HCEC 1CT (cell line): ENCODE results near the gene BMP6.
"Not testable (repeated sequence)": the region's sequence is repeated elsewhere in the genome, so short reads cannot be mapped to it uniquely, and the experiment has no call there.

Experiments
- DNase-seq: peaks from one replicate; pipeline ENCODE4 v3.0.0-alpha.2; 2017

The BMP6 gene

DNA sequence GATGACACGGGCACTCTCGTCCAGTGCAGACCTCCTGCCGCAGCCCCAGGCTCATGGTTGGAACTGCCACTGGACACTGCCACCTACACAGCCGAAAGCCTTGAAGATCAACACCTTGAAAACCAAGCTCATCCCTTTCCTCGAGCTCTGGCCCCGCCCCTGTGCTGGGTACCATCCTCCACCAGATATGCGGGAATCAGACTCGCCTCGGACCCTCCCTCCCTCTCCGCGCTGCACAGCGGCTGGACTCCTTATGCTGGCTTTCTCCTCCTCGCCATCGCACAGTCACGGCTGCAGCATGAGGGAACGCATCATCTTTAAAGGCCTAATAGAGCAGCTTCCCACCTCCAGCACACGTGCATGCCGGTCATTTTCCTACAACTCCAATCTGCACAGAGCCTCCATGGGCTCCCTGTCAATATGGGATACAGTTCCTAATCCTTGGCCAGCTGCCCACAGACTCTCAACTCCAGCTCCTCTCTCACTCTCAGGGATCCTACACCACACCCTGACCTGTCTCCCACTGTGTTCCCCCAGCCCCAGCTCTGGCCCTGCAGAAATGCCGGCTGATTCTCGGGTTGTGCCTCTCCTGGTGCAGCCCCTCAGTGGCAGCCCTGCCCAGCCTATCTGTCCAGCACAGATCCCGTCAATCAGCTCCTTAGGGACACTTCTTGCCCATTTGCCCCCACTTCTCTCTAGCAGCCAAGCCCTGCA, 161.5 kb downstream of the BMP6 start:
- no peak for DNase-seq

DNA sequence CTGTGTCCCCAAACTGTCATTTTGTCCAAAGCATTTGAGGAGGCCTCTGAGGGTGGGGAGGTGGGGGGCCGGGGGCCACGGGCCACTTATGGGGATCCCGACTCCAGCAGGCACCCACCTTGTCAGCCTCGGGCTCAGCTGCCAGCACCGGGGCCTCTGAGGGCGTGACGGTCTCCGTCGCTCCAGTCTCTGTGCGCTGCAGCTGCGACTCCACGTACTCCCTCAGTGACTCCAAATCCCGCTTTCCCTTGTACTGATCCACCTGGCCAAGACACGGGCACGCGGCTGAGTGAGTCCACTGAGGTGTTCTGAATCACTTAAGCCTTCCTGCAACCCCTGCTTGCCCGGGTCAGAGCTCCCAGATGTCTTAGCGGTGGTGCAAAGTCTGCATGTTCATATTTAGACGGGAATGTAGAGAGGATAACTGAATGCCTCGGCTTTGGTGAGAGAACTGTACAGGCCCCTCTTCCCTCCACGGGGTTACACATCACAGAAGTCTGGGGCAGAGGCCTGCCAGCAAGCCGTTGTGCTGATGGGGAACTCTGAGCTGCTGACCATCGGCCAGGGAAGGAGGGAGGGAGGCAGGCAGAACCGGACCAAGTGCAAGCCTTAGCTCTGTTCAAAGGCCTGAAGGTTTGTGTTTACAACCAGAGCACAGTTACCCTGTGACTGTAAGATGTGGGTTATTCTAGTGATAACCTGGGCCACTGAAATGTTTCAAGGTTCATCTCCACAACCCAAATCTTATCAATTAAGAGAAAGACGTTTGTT, 162.9 kb downstream of the BMP6 start:
- no peak for DNase-seq

DNA sequence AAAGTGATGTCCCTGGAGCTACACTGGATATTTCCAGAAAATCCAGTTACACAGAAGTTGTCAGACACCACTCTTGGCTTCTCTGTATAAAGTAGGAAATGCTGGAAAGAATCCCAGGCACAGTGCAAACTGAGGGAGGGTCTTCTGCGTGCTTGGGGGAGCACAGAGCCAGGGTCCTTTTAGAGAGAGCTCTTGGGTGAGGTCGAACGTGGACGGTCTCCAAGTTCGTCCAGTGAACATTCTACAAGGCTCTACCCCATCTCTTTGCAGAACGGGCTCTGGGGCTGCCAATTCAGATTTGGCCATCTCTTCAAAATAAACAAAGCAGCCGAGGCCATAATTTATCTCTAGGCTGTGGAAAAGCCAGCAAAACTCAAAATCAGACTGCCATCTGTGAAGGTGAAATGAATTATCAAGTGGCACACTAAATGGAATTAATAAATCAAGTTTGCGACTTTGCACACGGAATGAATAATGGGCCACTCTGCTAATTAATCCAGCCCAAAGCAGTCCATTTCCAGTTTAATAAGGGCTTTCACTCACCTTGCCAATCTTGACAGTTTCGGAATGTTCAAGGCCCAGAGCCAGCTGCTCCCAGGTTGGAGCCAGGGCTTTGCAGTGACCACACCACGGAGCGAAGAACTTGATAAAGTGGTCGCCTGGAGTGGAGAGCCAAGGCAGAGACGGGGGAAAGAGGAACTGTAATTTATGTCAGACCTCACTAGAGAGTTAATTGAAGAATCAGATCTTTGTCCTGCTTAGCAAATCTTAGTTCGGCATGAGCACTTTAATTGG, 165.4 kb downstream of the BMP6 start:
- no peak for DNase-seq

DNA sequence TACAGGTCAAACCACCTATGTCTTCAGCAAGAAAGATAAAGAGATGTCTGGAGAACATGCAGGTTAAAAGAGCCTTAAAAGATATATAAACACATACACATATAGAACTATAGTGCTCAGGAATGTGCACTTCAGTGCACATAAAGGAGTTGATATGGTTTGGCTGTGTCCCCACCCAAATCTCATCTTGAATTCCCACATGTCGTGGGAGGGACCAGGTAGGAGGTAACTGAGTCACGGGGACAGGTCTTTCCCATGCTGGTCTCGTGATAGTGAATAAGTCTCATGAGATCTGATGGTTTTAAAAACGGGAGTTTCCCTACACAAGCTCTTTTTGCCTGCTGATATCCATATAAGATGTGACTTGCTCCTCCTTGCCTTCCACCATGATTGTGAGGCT, 166.5 kb downstream of the BMP6 start:
- DNase-seq, result not testable (repeated sequence)

DNA sequence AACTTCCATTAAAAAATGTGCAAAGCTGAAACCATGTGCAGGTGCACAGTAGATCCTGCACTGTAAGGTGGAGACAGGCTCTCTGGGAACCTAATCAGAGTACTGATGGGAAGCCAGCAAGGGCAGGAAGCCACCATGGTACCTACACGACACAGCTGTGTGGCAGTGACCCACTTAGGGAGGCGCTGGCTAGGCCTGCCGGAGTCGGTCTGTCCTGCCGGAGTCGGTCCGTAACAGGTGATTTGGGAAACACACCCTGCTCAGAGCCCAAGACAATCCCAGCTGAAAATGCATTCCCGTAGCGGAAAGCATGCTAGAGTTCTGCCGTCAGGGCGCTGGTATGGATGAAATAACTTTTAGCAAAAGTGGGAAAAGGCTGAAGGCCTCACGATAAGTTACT, 167.4 kb downstream of the BMP6 start:
- DNase-seq, result no peak

DNA sequence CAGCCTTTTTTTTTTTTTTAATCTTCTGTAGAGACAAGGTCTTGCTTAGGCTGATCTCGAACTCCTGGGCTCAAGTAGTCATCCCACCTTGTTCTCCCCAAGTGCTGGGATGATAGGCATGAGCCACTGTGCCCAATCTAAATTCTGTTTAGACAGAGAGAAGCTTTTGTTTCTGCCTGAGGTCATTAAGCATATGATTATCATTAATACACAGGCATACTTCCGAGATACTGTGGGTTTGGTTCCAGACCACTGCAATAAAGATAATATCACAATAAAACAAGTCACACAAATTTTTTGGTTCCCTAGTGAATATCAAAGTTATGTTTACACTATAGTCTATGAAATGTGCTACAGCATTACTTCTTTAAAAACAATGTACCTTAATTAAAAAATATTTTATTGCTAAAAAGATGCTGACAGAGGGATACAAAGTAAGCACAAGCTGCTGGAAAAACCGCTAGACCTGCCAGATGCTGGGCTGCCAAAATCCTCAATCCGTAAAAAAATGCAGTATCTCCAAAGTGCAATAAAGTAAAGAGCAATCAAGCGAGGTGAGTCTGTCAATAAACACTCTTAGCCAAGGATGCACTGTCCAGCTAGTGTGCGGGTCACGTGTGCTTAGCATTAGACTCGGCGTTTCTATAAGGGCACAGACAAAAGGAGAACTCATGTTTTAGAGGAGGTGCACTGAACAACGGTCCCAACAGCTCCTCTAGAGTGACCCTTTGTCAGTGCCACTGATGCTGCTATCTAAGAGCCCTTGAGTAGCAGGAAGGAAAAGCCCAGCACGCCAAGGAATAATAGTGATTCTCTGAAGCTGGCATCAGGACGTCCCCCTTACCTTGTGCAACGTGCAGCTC, 168.6 kb downstream of the BMP6 start:
- no peak for DNase-seq

DNA sequence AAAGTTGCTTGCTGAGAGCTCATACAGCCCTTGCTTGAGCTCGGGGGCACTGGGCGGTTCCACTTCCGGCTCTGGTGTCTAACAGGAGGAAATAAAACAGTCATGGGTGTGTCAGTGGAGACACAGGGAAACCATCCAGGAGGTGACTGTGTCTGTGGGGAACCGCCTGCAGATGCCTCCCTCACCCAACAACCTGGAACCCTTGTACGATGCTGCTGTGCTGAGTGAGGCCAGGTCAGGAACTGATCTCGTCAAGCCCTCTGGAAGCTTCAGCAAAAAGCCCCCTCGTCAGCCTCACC, 169.2 kb downstream of the BMP6 start:
- DNase-seq, result no peak

DNA sequence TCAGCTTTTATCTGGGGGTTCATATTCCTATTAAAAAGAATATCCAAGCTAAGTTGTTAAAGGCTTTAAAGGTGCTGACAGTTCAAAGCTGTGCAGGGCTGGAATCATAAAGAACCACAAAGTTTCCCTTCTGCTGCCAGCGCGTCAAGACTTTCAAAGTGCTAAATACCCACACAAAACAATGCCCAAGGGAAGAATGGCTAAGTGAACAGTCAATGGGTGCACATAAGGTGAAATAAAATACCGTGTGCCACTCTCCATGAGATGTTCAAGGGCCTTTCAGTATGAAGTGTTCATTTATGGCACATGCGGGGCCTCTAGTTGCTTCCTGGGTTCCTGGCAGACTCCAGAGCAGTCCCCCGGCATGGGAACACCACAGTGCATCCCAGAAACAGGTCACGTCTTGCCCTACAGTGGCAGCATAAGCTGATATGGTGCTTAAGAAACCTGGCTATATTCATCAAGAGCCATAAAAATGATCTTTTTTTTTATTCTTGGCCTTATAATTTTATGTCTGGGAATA, 170.6 kb downstream of the BMP6 start:
- no peak for DNase-seq

DNA sequence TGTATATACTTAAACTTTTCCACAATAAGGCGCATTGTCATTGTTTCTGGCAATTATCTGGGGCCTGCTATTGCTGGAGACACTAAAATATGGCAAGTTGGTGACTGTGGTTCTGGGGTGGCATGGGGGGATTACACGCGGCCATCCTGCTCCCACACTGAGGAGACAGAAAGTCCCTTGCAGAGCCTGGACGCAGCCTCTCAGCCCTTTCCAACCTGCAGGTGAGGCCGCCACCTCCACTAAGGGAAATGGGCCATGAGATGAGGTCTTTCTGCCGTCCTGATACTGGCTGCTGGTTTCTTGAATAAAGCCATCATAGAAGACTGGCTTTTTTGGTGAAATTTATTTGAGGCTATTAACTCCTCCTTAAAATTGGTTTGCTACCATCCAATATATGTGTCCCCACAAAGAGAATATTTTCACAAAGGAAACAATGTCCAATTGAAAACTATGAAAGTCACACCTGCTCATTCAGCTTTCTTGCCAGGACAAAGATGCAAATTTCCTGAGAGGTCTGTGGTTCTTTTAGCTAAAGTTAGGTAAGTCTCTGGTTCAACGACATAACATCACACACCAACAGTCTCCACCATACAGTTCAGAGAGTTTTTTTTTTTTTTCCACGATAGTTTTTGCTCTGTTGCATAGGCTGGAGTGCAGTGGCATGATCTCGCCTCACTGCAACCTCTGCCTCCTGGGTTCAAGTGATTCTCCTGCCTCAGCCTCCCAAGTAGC, 171.7 kb downstream of the BMP6 start:
- DNase-seq, result no peak

DNA sequence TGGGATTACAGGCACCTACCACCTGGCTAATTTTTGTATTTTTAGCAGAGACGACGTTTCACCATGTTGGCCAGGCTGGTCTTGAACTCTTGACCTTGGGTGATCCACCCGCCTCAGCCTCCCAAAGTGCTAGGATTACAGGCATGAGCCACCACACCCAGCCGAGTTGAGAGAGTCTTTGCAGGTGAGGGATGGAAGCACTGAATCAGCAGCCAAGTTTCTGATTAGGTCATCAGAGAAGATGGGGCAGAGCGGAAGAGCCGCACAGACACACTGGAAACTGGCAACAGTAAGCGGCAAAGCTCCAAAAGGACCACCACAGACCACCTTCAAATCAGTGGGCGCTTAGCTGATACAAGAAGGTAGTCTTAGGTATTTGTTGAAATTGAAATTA, 172.3 kb downstream of the BMP6 start:
- not testable (repeated sequence) for DNase-seq

DNA sequence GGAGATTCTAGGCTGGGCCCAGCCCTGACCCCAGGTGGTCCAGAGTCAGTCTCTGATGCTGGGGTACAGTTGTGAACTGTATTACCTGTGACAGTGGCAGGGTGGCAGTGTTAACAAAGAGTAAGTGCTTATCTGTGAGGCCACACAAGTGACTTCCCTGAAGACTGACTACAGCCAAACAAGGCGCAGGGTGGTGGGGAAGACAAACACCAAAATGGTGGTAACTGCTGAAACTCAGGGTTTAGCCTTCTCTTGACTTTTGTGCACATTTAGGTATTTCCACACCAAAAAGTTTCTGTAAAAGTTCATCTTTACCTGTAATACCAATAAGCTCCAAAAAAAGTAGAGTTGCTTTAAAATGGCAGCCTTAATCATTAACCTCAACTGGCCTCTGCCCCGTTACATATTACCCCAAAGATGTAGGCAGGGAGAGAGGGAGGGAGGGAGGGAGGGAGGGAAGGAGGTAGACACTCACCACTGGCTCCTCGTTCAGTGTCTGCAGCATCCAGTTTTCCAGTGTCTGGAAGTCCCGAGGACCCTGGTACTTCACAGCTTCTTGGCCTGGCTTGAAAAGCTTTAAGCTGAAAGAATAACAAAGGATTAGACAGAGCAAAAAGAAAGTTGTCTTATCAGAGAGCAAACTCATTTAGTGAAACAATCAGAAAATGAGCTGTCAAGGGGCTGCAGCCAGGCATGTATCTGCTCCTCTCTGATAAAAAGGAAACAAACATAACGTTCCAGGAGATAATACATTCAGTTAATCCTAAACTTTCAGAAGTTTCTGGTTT, 173.4 kb downstream of the BMP6 start:
- no peak for DNase-seq

DNA sequence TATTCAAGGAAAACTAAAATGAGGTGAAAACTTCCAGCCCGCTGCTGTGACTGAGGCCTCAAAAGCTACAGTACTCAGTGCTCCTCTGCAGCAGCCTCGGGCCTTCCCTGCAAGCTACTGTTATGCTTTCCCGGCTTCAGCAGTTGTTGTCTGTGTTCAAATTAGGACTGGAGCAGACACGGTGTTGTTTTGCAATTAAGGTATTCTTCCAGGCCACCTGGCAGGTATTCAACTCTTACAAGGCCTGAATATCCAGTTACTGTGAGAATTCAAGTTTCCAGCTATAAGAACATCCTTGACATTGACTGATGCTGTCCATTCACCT, 174.0 kb downstream of the BMP6 start:
- DNase-seq, result no peak

DNA sequence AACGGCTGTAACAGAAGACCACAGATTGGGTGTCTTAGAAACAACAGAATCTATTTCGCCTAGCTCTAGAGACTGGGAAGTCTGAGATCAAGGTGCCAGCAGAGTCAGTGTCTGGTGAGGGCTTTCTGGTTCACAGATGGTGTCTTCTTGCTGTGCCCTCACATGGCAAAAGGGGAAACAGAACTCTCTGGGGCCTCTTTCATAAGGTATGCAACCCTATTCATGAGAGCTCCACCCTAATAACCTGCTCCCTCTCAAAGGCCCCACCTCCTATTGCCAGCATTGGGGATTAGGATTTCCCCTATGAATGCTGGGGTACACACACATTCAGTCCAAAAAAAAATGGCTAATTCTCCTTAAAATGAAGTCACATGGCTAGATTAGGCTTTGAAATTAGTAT, 174.7 kb downstream of the BMP6 start:
- DNase-seq, result no peak

DNA sequence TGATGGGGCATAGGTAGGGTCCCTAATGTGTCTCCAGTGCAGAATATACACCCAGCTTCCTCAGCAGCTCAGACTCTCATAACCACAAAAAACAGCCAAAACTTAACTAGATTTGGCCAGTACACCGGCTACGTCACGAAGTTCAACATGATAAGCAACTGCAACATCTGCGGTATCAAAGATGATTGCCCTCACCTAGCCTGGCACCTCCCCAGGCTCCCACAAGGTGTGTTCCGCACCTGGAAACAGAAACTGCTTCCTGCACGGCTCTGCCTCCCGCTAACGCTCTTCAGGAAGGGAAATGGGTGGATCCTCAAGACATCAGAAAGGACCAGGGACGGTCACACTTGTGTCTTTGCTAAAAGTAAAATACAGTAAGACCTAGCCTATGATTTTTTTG, 175.2 kb downstream of the BMP6 start:
- no peak for DNase-seq

DNA sequence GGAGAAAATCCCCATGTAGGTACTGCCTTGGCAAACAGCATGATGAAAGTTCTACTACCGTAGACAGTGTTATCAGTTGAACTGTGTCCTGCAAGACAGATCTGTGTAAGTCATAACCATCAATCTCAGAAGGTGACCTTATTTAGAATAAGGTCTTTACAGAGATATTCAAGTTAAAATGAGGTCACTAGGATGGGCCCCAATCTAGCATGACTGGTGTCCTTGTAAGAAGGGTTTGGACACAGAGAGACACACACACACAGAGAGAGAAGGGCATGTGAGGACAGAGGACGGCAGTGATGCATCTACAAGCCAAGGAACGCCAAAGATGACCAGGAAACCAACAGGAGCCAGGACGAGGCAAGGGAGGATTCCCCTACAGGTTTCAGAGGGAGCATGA, 175.9 kb downstream of the BMP6 start:
- no peak for DNase-seq

DNA sequence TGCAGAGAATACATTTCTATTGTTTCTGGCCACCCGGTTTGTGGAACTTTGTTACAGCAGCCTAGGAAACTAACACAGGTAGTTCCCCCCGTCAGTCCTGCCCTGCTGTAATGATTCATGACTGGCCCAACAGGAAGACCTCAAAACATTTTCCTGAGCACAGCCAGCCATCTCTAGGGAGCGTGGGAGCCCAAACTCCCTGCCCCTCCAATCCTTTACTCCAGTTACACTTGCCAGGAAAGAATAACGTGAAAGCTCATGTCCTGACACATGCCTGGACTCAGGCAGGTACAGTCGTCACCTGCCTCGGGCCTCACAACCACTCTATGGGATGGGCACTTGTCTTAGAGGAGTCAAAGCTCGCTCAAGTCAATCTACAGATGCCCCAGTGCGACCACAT, 176.3 kb downstream of the BMP6 start:
- DNase-seq, result no peak

DNA sequence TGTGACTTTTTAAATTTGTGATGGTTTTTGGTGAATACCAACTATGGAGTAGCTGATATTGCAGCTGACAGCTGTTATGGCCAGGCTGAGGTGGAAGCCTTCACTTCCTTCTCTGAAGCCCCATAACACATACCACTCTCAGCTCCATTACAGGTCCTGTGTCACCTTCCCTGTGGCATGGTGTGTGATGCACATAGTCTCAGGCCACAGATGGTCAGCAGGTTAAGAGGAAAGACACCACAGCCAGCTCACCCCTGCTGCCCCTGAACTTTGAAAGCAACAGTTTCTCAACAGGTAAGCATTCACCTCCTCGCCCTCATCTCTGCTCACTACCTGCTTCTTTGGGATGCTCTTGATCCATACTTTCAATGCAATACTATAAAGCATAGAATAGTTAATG, 177.0 kb downstream of the BMP6 start:
- DNase-seq, result no peak

DNA sequence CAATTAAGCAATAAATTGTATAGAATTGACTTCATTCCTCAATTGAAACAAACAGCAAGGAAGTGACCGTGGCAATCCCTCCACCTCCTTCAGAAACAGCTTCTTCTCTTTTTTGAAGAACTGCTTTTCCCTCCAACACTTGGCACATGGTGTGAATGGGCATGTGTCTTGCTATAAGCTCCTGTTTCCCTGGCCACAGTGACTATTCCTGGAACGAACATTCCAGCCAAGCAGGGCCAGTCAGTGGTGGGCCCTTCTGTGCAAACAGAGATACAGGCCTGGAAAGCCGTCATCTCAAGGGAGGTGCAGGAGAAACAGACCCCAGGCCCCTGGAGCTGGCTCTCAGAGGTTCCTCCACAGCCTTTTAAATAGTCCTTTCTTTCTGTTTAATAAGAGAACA, 177.8 kb downstream of the BMP6 start:
- DNase-seq, result no peak

DNA sequence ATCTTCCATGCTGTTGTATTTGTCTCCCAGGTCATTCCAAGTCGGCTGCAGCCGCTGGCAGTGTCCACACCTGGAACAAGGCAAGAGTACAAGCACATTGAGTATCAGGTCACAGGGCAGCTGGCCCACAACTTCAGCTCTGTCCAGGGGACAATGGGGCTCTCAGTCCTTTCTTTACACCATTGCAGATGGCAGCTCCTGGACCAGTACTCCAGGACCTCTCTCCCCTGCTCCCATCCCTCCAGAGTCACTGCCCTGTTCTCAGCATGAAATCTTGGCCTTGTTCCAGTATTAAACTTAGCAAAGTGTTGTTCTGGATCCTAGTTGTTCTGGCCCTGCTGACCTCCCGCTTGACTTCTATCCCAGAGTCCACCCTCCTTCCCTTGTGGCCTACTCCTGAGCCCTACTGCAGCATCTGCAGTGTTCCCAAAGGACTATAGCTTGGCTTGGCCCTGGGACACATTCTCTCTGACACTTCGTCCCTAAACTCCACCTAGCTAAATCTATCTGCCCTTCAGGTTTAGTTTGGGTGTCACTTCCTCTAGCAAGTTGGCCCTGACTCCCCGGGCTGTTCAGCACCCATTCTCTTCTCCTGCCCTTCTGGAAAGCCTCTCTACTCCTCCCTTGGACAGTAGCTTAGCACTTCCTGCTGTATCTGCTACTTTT, 178.9 kb downstream of the BMP6 start:
- no peak for DNase-seq

DNA sequence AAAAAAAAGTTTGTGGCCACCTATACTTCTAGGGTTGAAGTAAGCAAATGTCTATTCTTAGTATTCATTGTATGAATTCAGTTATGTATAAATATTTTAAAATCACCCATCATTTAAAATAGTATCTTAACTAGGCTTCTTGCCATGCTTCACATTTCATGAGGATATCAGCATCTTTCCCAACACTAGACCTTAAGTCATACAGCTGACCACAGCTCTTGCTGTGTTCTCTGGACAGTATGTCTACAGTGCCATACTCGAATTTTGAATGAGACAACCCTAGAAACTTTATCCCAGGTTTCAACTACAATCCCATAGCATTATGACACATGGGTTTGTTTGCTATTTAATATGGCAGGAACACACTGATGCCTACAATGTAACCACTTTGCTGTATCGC, 179.5 kb downstream of the BMP6 start:
- no peak for DNase-seq

DNA sequence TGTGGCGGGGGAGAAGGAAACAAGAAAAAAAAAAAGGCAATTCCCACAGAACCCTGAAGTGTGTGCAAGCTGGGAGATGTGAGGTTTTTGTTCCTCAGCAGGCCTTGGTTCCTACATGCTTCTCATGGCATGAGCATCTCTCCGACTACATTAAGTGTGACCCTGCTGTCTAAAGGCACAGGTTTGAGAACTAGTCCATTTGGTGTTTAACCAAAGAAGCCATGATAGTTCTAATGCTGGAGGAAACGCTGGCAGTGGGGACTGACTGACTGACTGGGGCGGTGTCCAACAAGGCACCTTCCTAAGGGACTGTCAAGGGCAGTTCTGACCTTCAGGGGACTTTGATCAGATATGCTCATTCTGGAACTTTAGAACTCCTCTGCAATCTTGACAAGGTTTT, 180.8 kb downstream of the BMP6 start:
- no peak for DNase-seq
